Measurements from ENCODE around the gene CCKAR. TPM values are rescaled to one million over a fixed set of nuclear protein-coding genes. Genes with fewer than 3 reads are reported as not detected.

The CCKAR gene
- total and polyA plus RNA-seq, 2 experiments from 2014 or later, result not detected

- Histone ChIP-seq H3F3A (replicated peaks; ENCODE audit: low read depth) (no peaks in the 10 kb centered on the region), H4K20me1 (replicated peaks; ENCODE audit: insufficient read depth) (no peaks in the 10 kb centered on the region), H3K36me3 (ENCODE audit: insufficient read depth) (no peaks in the 10 kb centered on the region), H3K4me3 (no peak overlapping the region), H3K27me3 (ENCODE audit: insufficient read depth) (no peaks in the 10 kb centered on the region), H3K4me1 (ENCODE audit: insufficient read depth) (peaks cover 13% of the 10 kb centered on the region), H3K79me2 (replicated peaks; ENCODE audit: insufficient read depth) (no peaks in the 10 kb centered on the region), H3K27ac (ENCODE audit: low read depth) (0 out of 2 replicates have a peak overlapping the region, but pooled peaks have one; percentile 42), H3K9me2 (ENCODE audit: insufficient read depth) (no peaks in the 10 kb centered on the region), H2AFZ (peak overlapping the region; percentile 94), H3K4me2 (peak overlapping the region; percentile 43; the same call in 1 of the 2 replicates)
- Mint-ChIP-seq H3K36me3 (ENCODE audit: low read depth) (peaks cover 7% of the 10 kb centered on the region; the same call in 2 of the 3 replicates), H3K9me3 (peaks cover 5% of the 10 kb centered on the region; the same call in 2 of the 3 replicates), H3K4me3 (peak overlapping the region; percentile 13; the same call in 1 of the 3 replicates), H3K4me1 (peaks cover 17% of the 10 kb centered on the region), H3K27ac (peak overlapping the region; percentile 53), H3K27me3 (ENCODE audit: insufficient read depth, low read depth, poor library complexity) (peaks cover 6% of the 10 kb centered on the region)
- TF ChIP-seq ZNF114 (CRISPR knock-in tag; IDR thresholded peaks at IDR 0.05) (no peak), REST (IDR thresholded peaks at IDR 0.05; ENCODE audit: unreplicated experiment) (no peak), CREB1 (CRISPR knock-in tag; IDR thresholded peaks at IDR 0.05; ENCODE audit: low read depth) (no peak), STAT1 (IDR thresholded peaks at IDR 0.05; ENCODE audit: unreplicated experiment) (no peak), CTCF (conservative IDR thresholded peaks at IDR 0.05; ENCODE audit: low read depth in 2 of 2) (peak in 1 of 2 experiments; percentile 30; a peak in 2 of 4 replicates)
- peak; percentile 59 for DNase-seq (ENCODE audit: low spot score)
- peak; percentile 87 for ATAC-seq
These were observed 37.4 kb downstream of the CCKAR start for GRCh38 chr4:26452565-26453531.

- no peaks in the 10 kb centered on the region for H4K20me1 ChIP-seq (replicated peaks; ENCODE audit: insufficient read depth)
- H3K4me1 Mint-ChIP-seq, result peaks cover 17% of the 10 kb centered on the region
- peaks cover 9% of the 10 kb centered on the region for H3K27me3 Mint-ChIP-seq (ENCODE audit: insufficient read depth, low read depth, poor library complexity)
- no peak overlapping the region for H3K4me3 ChIP-seq
- H3K27ac Mint-ChIP-seq, result no peak overlapping the region
- peak overlapping the region; percentile 94 for H2AFZ ChIP-seq
- ATAC-seq (no peak), DNase-seq (ENCODE audit: low spot score) (no peak)
- no peaks in the 10 kb centered on the region for H3K9me2 ChIP-seq (ENCODE audit: insufficient read depth)
- H3K27me3 ChIP-seq (ENCODE audit: insufficient read depth), result no peaks in the 10 kb centered on the region
- H3K4me2 ChIP-seq, result no peak overlapping the region
- H3K36me3 Mint-ChIP-seq (ENCODE audit: low read depth), result peaks cover 16% of the 10 kb centered on the region; the same call in 2 of the 3 replicates
- H3F3A ChIP-seq (replicated peaks; ENCODE audit: low read depth), result no peaks in the 10 kb centered on the region
- H3K9me3 Mint-ChIP-seq, result peaks cover 17% of the 10 kb centered on the region; the same call in 2 of the 3 replicates
- peaks cover 13% of the 10 kb centered on the region for H3K4me1 ChIP-seq (ENCODE audit: insufficient read depth)
- no peaks in the 10 kb centered on the region for H3K36me3 ChIP-seq (ENCODE audit: insufficient read depth)
- no peak overlapping the region for H3K4me3 Mint-ChIP-seq
- no peaks in the 10 kb centered on the region for H3K79me2 ChIP-seq (replicated peaks; ENCODE audit: insufficient read depth)
- H3K27ac ChIP-seq (ENCODE audit: low read depth), result no peak overlapping the region
- TF ChIP-seq EZH2 (IDR thresholded peaks at IDR 0.05; ENCODE audit: low read depth, unreplicated experiment) (no peak), EZH2phosphoT487 (IDR thresholded peaks at IDR 0.05; ENCODE audit: unreplicated experiment) (no peak), REST (IDR thresholded peaks at IDR 0.05; ENCODE audit: unreplicated experiment) (no peak), CREB1 (CRISPR knock-in tag; IDR thresholded peaks at IDR 0.05; ENCODE audit: low read depth) (no peak)
These were observed 38.7 kb downstream of the CCKAR start for GRCh38 chr4:26451597-26451996.
